ENCODE measurements around the gene PPP1R37. TPM values are rescaled to one million over a fixed set of nuclear protein-coding genes. Genes with fewer than 3 reads are reported as not detected.

The PPP1R37 gene
- total and polyA plus RNA-seq, 2 of the 13 experiments (the other 11 are each of a cell fraction or from before 2014, with no cell fraction given): 9.0 to 14.3 TPM

DNA sequence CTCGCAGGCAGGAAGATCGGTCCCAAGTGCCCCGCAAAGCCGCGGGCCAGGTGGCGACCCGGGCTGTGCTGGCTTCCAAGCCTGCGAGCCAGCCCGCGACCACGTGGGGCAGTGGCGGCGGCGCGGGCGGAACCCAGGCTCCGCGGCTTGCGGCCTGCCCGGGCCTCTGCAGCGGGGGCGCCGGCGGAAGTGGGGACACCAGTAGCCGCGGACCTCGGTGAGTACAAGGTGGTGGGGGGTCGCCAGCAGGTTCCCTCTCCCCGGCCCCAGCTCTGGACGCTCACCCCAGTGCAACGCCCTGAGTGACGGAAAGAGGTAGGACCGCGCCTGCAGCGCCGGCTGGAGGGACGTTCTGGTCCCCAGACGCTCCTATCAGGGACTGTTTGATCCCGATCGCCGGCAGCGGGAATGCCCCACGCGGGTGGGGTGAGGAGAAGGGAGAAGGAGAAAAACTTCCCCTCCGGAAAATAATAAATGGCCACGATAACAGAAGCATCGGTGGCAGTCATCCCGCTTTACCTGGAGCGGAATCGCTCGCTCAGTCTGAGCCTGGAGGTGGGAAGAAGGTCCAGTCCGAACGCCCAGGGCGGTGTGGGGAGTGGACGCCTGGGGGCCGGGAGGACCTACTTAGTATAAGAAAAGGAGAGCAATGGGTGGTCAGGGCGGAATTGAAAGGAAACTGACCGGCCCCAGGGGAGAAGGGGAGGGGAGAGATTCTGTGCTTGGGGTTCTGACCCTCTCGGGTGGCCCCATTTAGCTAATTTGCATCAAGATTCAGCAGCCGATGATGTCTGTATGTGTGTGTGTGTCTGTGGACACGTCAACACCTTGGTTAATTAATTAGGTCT is 13.7 kb upstream of the PPP1R37 start, which contains the start of gene GEMIN7 (continued):
- TF ChIP-seq, protein P1, sequence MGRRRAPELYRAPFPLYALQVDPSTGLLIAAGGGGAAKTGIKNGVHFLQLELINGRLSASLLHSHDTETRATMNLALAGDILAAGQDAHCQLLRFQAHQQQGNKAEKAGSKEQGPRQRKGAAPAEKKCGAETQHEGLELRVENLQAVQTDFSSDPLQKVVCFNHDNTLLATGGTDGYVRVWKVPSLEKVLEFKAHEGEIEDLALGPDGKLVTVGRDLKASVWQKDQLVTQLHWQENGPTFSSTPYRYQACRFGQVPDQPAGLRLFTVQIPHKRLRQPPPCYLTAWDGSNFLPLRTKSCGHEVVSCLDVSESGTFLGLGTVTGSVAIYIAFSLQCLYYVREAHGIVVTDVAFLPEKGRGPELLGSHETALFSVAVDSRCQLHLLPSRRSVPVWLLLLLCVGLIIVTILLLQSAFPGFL (CRISPR knock-in tag; IDR thresholded peaks at IDR 0.05): peak; percentile 86; the same call in 1 of the 2 replicates
- TF ChIP-seq IKZF1 (IDR thresholded peaks at IDR 0.05) (no peak), CENPX (CRISPR knock-in tag; IDR thresholded peaks at IDR 0.05) (no peak), ELF1 (CRISPR knock-in tag; IDR thresholded peaks at IDR 0.05) (no peak), HNRNPUL1 (IDR thresholded peaks at IDR 0.05; ENCODE audit: low read depth, low read length) (0 out of 2 replicates have a peak, but pooled peaks have one; percentile 29), KDM1A (CRISPR knock-in tag; IDR thresholded peaks at IDR 0.05) (no peak), ZBTB20 (CRISPR knock-in tag; IDR thresholded peaks at IDR 0.05; ENCODE audit: borderline replicate concordance, low read depth) (no peak; the same call in 1 of the 2 replicates), ZBTB7B (CRISPR knock-in tag; IDR thresholded peaks at IDR 0.05) (peak; percentile 81), ZNF180 (CRISPR knock-in tag; IDR thresholded peaks at IDR 0.05; ENCODE audit: borderline replicate concordance, low read depth) (peak; percentile 70; the same call in 1 of the 2 replicates), YY1 (IDR thresholded peaks at IDR 0.05; ENCODE audit: insufficient read depth, insufficient replicate concordance, low read depth, low read length) (peak; percentile 85), ZFP82 (CRISPR knock-in tag; IDR thresholded peaks at IDR 0.05; ENCODE audit: borderline replicate concordance) (peak; percentile 98), ZNF232 (CRISPR knock-in tag; IDR thresholded peaks at IDR 0.05; ENCODE audit: borderline replicate concordance) (peak; percentile 81; the same call in 1 of the 2 replicates), ZNF30 (CRISPR knock-in tag; IDR thresholded peaks at IDR 0.05) (no peak), KAT7 (CRISPR knock-in tag; IDR thresholded peaks at IDR 0.05; ENCODE audit: borderline replicate concordance) (peak; percentile 93; the same call in 1 of the 2 replicates), ZNF629 (CRISPR knock-in tag; conservative IDR thresholded peaks at IDR 0.05) (no peak; the same call in 1 of the 2 replicates), ZNF44 (CRISPR knock-in tag; IDR thresholded peaks at IDR 0.05) (no peak)
- TF ChIP-seq, protein P2, sequence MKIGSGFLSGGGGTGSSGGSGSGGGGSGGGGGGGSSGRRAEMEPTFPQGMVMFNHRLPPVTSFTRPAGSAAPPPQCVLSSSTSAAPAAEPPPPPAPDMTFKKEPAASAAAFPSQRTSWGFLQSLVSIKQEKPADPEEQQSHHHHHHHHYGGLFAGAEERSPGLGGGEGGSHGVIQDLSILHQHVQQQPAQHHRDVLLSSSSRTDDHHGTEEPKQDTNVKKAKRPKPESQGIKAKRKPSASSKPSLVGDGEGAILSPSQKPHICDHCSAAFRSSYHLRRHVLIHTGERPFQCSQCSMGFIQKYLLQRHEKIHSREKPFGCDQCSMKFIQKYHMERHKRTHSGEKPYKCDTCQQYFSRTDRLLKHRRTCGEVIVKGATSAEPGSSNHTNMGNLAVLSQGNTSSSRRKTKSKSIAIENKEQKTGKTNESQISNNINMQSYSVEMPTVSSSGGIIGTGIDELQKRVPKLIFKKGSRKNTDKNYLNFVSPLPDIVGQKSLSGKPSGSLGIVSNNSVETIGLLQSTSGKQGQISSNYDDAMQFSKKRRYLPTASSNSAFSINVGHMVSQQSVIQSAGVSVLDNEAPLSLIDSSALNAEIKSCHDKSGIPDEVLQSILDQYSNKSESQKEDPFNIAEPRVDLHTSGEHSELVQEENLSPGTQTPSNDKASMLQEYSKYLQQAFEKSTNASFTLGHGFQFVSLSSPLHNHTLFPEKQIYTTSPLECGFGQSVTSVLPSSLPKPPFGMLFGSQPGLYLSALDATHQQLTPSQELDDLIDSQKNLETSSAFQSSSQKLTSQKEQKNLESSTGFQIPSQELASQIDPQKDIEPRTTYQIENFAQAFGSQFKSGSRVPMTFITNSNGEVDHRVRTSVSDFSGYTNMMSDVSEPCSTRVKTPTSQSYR (CRISPR knock-in tag; IDR thresholded peaks at IDR 0.05; ENCODE audit: borderline replicate concordance): peak; percentile 93
- TF ChIP-seq, protein P3, sequence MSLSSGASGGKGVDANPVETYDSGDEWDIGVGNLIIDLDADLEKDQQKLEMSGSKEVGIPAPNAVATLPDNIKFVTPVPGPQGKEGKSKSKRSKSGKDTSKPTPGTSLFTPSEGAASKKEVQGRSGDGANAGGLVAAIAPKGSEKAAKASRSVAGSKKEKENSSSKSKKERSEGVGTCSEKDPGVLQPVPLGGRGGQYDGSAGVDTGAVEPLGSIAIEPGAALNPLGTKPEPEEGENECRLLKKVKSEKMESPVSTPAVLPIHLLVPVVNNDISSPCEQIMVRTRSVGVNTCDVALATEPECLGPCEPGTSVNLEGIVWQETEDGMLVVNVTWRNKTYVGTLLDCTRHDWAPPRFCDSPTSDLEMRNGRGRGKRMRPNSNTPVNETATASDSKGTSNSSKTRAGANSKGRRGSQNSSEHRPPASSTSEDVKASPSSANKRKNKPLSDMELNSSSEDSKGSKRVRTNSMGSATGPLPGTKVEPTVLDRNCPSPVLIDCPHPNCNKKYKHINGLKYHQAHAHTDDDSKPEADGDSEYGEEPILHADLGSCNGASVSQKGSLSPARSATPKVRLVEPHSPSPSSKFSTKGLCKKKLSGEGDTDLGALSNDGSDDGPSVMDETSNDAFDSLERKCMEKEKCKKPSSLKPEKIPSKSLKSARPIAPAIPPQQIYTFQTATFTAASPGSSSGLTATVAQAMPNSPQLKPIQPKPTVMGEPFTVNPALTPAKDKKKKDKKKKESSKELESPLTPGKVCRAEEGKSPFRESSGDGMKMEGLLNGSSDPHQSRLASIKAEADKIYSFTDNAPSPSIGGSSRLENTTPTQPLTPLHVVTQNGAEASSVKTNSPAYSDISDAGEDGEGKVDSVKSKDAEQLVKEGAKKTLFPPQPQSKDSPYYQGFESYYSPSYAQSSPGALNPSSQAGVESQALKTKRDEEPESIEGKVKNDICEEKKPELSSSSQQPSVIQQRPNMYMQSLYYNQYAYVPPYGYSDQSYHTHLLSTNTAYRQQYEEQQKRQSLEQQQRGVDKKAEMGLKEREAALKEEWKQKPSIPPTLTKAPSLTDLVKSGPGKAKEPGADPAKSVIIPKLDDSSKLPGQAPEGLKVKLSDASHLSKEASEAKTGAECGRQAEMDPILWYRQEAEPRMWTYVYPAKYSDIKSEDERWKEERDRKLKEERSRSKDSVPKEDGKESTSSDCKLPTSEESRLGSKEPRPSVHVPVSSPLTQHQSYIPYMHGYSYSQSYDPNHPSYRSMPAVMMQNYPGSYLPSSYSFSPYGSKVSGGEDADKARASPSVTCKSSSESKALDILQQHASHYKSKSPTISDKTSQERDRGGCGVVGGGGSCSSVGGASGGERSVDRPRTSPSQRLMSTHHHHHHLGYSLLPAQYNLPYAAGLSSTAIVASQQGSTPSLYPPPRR (CRISPR knock-in tag; IDR thresholded peaks at IDR 0.05; ENCODE audit: borderline replicate concordance): no peak; the same call in 1 of the 2 replicates
- TF ChIP-seq, protein P4, sequence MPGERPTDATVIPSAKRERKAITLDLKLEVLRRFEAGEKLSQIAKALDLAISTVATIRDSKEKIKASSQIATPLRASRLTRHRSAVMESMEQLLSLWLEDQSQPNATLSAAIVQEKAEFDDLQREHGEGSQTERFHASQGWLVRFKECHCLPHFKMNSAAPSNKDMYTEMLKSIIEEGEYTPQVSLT (CRISPR knock-in tag; IDR thresholded peaks at IDR 0.05; ENCODE audit: borderline replicate concordance, low read depth): no peak

Data from HepG2 (cell line).